HepG2 (cell line): ENCODE measurements around the gene CSTB. TPM values are rescaled to one million over a fixed set of nuclear protein-coding genes. Genes with fewer than 3 reads are reported as not detected.

ENCODE experiments used
- DPF2 ChIP-seq: sonication (generic); formaldehyde crosslinking; IDR thresholded peaks from 2 replicates; pipeline ENCODE4 v1.4.0; 2020; ENCODE audit warnings: mild to moderate bottlenecking, low read depth, missing genetic modification reagents, borderline replicate concordance
- HDAC2 ChIP-seq: sonication (generic); formaldehyde crosslinking; IDR thresholded peaks from 2 replicates; pipeline ENCODE4 v1.4.0; 2020; ENCODE audit warnings: missing genetic modification reagents
- HNF4G ChIP-seq, 2 experiments: sonication (generic) in 1 of 2; formaldehyde crosslinking in 1 of 2; IDR thresholded peaks; 2 replicates each; pipeline versions ENCODE4 v1.4.0 to v1.6.1; 2011 to 2020; ENCODE audit warnings: borderline replicate concordance in 2 of 2, low read depth in 2 of 2, mild to moderate bottlenecking in 2 of 2, low read length in 1 of 2, missing genetic modification reagents in 1 of 2, moderate library complexity in 1 of 2
- MED13 ChIP-seq: sonication (generic); formaldehyde crosslinking; IDR thresholded peaks from 2 replicates; pipeline ENCODE4 v1.5.0; 2020; ENCODE audit warnings: missing genetic modification reagents
- MYNN ChIP-seq: sonication (generic); formaldehyde crosslinking; IDR thresholded peaks from 2 replicates; pipeline ENCODE4 v1.4.0; 2020; ENCODE audit warnings: mild to moderate bottlenecking, low read depth, missing genetic modification reagents
- NBN ChIP-seq: fragments of 450-650 bp; conservative IDR thresholded peaks from 2 replicates; pipeline ENCODE4 v1.6.1; 2017
- PHF21A ChIP-seq: sonication (generic); formaldehyde crosslinking; IDR thresholded peaks from 2 replicates; pipeline ENCODE4 v1.5.0; 2020; ENCODE audit warnings: mild to moderate bottlenecking, missing genetic modification reagents
- POLR2AphosphoS5 ChIP-seq: IDR thresholded peaks from 2 replicates; pipeline ENCODE4 v1.6.1; 2012; ENCODE audit warnings: low read depth, low read length
- SALL1 ChIP-seq: sonication (generic); formaldehyde crosslinking; IDR thresholded peaks from 2 replicates; pipeline ENCODE4 v1.8.0; 2022; ENCODE audit warnings: mild to moderate bottlenecking, missing genetic modification reagents
- SALL2 ChIP-seq: sonication (generic); formaldehyde crosslinking; IDR thresholded peaks from 2 replicates; pipeline ENCODE4 v1.8.1; 2023; ENCODE audit warnings: mild to moderate bottlenecking, missing genetic modification reagents, inconsistent platforms
- SIN3A ChIP-seq: IDR thresholded peaks from 2 replicates; pipeline ENCODE4 v1.6.1; 2011; ENCODE audit warnings: low read depth, mild to moderate bottlenecking, control low read depth, low read length, borderline replicate concordance
- SNRNP70 ChIP-seq: fragments of 200-400 bp; formaldehyde crosslinking; IDR thresholded peaks from 2 replicates; pipeline ENCODE4 v1.6.1; 2017; ENCODE audit warnings: mild to moderate bottlenecking, low read depth, low read length, moderate library complexity
- TMF1 ChIP-seq: sonication (generic); formaldehyde crosslinking; IDR thresholded peaks from 2 replicates; pipeline ENCODE4 v1.8.1; 2022; ENCODE audit warnings: low read depth, missing genetic modification reagents
- ZBTB7B ChIP-seq: sonication (generic); formaldehyde crosslinking; IDR thresholded peaks from 2 replicates; pipeline ENCODE4 v1.4.0; 2020; ENCODE audit warnings: missing genetic modification reagents
- ZMYM2 ChIP-seq: sonication (generic); formaldehyde crosslinking; IDR thresholded peaks from 2 replicates; pipeline ENCODE4 v1.8.0; 2022; ENCODE audit warnings: mild to moderate bottlenecking, missing genetic modification reagents
- ZMYM4 ChIP-seq: sonication (generic); formaldehyde crosslinking; IDR thresholded peaks from 2 replicates; pipeline ENCODE4 v1.8.1; 2023; ENCODE audit warnings: mild to moderate bottlenecking, missing genetic modification reagents
- ZNF101 ChIP-seq: sonication (generic); formaldehyde crosslinking; IDR thresholded peaks from 2 replicates; pipeline ENCODE4 v1.4.0; 2020; ENCODE audit warnings: mild to moderate bottlenecking, low read depth, missing genetic modification reagents, borderline replicate concordance
- ZNF124 ChIP-seq: sonication (generic); formaldehyde crosslinking; IDR thresholded peaks from 2 replicates; pipeline ENCODE4 v1.4.0; 2020; ENCODE audit warnings: missing genetic modification reagents
- ZNF143 ChIP-seq: sonication (generic); formaldehyde crosslinking; IDR thresholded peaks from 2 replicates; pipeline ENCODE4 v1.4.0; 2020; ENCODE audit warnings: missing genetic modification reagents
- ZNF251 ChIP-seq: sonication (generic); formaldehyde crosslinking; IDR thresholded peaks from 2 replicates; pipeline ENCODE4 v1.9.0; 2021; ENCODE audit warnings: mild to moderate bottlenecking, missing genetic modification reagents
- ZNF451 ChIP-seq: sonication (generic); formaldehyde crosslinking; IDR thresholded peaks from 2 replicates; pipeline ENCODE4 v1.5.0; 2020; ENCODE audit warnings: mild to moderate bottlenecking, missing genetic modification reagents
- ZNF557 ChIP-seq: sonication (generic); formaldehyde crosslinking; IDR thresholded peaks from 2 replicates; pipeline ENCODE4 v1.4.0; 2020; ENCODE audit warnings: missing genetic modification reagents
- ZNF563 ChIP-seq: sonication (generic); formaldehyde crosslinking; IDR thresholded peaks from 2 replicates; pipeline ENCODE4 v1.8.0; 2022; ENCODE audit warnings: mild to moderate bottlenecking, moderate library complexity, missing genetic modification reagents
- ZNF670 ChIP-seq: sonication (generic); formaldehyde crosslinking; IDR thresholded peaks from 2 replicates; pipeline ENCODE4 v1.8.0; 2022; ENCODE audit warnings: mild to moderate bottlenecking, missing genetic modification reagents, borderline replicate concordance
- ZNF672 ChIP-seq: sonication (generic); formaldehyde crosslinking; IDR thresholded peaks from 2 replicates; pipeline ENCODE4 v1.8.1; 2022; ENCODE audit warnings: missing genetic modification reagents
- ZNF737 ChIP-seq: sonication (generic); formaldehyde crosslinking; IDR thresholded peaks from 2 replicates; pipeline ENCODE4 v1.5.0; 2020; ENCODE audit warnings: missing genetic modification reagents, mild to moderate bottlenecking, borderline replicate concordance
- ZNF850 ChIP-seq: sonication (generic); formaldehyde crosslinking; conservative IDR thresholded peaks from 2 replicates; pipeline ENCODE4 v1.9.0; 2021; ENCODE audit warnings: mild to moderate bottlenecking, missing genetic modification reagents
- ZNF891 ChIP-seq: sonication (generic); formaldehyde crosslinking; IDR thresholded peaks from 2 replicates; pipeline ENCODE4 v1.5.0; 2020; ENCODE audit warnings: mild to moderate bottlenecking, missing genetic modification reagents
- polyA plus RNA-seq, 8 experiments: library from polyadenylated mRNA; depleted of rRNA in 3 of 8; stranded (reverse) in 7 of 8; unstranded in 1 of 8; fragments of >200 nt; fragmentation: Illumina TruSeq in 4 of 8; extraction: Trizol in 4 of 8; gene quantifications; 2 replicates each; pipeline versions ENCODE4 v1.2.1 to v1.2.3, GENCODE V29; 2011 to 2016; ENCODE audit warnings: low read depth in 4 of 8, missing spikeins in 1 of 8, mixed read lengths in 1 of 8; ENCODE audit not compliant: insufficient read depth in 1 of 8
- total RNA-seq, 5 experiments: library from RNA; depleted of rRNA; stranded (reverse); fragments of >200 nt; fragmentation: Illumina TruSeq; extraction: Trizol; gene quantifications; 2 replicates each; pipeline ENCODE4 v1.2.3, GENCODE V29; 2016; ENCODE audit warnings: low read depth in 1 of 5
- TF ChIP-seq, protein P1 (sequence below): sonication (generic); IDR thresholded peaks from 2 replicates; pipeline ENCODE4 v1.6.1; 2016; ENCODE audit warnings: low read depth, borderline replicate concordance
- TF ChIP-seq, protein P2 (sequence below): sonication (generic); formaldehyde crosslinking; IDR thresholded peaks from 2 replicates; pipeline ENCODE4 v1.4.0; 2020; ENCODE audit warnings: missing genetic modification reagents

Gene CSTB
- total and polyA plus RNA-seq, 2 of the 13 experiments (the other 11 are each of a cell fraction or from before 2014, with no cell fraction given): 11.7 to 94.1 TPM

DNA sequence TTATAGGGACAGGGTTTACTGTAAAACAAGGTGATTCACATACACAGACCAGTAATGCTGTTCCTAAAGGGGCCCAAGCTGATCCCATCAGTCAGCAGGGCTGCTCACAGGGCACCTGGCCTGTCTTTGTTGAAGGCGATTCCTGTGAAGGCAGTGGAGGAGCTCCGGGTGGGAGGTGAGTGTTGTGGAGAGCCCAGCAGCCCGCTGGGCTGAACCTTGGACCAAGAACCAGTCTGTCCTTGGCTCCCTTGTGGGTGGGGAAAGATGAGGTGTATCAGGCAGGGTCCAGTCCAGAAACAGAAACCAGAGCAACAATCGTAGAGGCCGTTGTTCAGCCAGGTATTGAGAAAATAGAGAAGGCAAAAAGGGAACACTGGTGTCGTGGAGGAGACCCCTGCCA is 44.6 kb downstream of the CSTB start (continued):
- no peak for TF ChIP-seq SIN3A
- 0 out of 2 replicates have a peak, but pooled peaks have one; percentile 7 for TF ChIP-seq ZNF451 (CRISPR knock-in tag)
- TF ChIP-seq PHF21A: peak; percentile 69; the same call in 1 of the 2 replicates
- no peak for TF ChIP-seq ZNF850 (CRISPR knock-in tag)
- TF ChIP-seq ZNF557 (CRISPR knock-in tag): no peak
- no peak for TF ChIP-seq NBN
- TF ChIP-seq SNRNP70: no peak
- TF ChIP-seq, protein P1, sequence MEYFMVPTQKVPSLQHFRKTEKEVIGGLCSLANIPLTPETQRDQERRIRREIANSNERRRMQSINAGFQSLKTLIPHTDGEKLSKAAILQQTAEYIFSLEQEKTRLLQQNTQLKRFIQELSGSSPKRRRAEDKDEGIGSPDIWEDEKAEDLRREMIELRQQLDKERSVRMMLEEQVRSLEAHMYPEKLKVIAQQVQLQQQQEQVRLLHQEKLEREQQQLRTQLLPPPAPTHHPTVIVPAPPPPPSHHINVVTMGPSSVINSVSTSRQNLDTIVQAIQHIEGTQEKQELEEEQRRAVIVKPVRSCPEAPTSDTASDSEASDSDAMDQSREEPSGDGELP: peak; percentile 59; the same call in 1 of the 2 replicates
- no peak for TF ChIP-seq ZNF251 (CRISPR knock-in tag)
- peak; percentile 71 for TF ChIP-seq POLR2AphosphoS5
- TF ChIP-seq TMF1 (CRISPR knock-in tag): no peak
- TF ChIP-seq ZBTB7B (CRISPR knock-in tag): peak; percentile 67; the same call in 1 of the 2 replicates
- no peak for TF ChIP-seq ZNF672
- TF ChIP-seq ZMYM2 (CRISPR knock-in tag): peak; percentile 58; the same call in 1 of the 2 replicates
- peak; percentile 80 for TF ChIP-seq SALL1 (CRISPR knock-in tag)
- TF ChIP-seq HNF4G (IDR thresholded peaks at IDR 0.05; ENCODE audit: borderline replicate concordance, low read depth, low read length): peak; percentile 56; the same call in 1 of the 2 replicates
- TF ChIP-seq HNF4G (CRISPR knock-in tag; IDR thresholded peaks at IDR 0.05; ENCODE audit: borderline replicate concordance, low read depth): peak; percentile 90; the same call in 1 of the 2 replicates
- TF ChIP-seq ZNF670 (CRISPR knock-in tag): 0 out of 2 replicates have a peak, but pooled peaks have one; percentile 49
- TF ChIP-seq ZNF563 (CRISPR knock-in tag): 0 out of 2 replicates have a peak, but pooled peaks have one; percentile 31
- no peak for TF ChIP-seq ZNF143 (CRISPR knock-in tag)
- no peak for TF ChIP-seq ZNF101 (CRISPR knock-in tag)
- TF ChIP-seq SALL2 (CRISPR knock-in tag): no peak
- TF ChIP-seq, protein P2, sequence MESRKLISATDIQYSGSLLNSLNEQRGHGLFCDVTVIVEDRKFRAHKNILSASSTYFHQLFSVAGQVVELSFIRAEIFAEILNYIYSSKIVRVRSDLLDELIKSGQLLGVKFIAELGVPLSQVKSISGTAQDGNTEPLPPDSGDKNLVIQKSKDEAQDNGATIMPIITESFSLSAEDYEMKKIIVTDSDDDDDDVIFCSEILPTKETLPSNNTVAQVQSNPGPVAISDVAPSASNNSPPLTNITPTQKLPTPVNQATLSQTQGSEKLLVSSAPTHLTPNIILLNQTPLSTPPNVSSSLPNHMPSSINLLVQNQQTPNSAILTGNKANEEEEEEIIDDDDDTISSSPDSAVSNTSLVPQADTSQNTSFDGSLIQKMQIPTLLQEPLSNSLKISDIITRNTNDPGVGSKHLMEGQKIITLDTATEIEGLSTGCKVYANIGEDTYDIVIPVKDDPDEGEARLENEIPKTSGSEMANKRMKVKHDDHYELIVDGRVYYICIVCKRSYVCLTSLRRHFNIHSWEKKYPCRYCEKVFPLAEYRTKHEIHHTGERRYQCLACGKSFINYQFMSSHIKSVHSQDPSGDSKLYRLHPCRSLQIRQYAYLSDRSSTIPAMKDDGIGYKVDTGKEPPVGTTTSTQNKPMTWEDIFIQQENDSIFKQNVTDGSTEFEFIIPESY (CRISPR knock-in tag): peak; percentile 5; the same call in 1 of the 2 replicates
- TF ChIP-seq ZNF737 (CRISPR knock-in tag): no peak
- TF ChIP-seq ZNF891 (CRISPR knock-in tag): peak; percentile 4; the same call in 1 of the 2 replicates
- TF ChIP-seq ZMYM4 (CRISPR knock-in tag): 0 out of 2 replicates have a peak, but pooled peaks have one; percentile 48
- TF ChIP-seq MED13 (CRISPR knock-in tag): no peak
- no peak for TF ChIP-seq MYNN (CRISPR knock-in tag)
- peak; percentile 19; the same call in 1 of the 2 replicates for TF ChIP-seq HDAC2 (CRISPR knock-in tag)
- TF ChIP-seq ZNF124: no peak
- 0 out of 2 replicates have a peak, but pooled peaks have one; percentile 33 for TF ChIP-seq DPF2
